Panc1 (cell line): Measurements from ENCODE around the gene NDUFA13. TPM values are rescaled to one million over a fixed set of nuclear protein-coding genes. Genes with fewer than 3 reads are reported as not detected.

Source experiments
- ATAC-seq: fragments of 200-7000 bp; cut with Tn5 transposase; 2 replicates; pipeline ENCODE4 v1.9.1; 2020; ENCODE audit warnings: mild to moderate bottlenecking, moderate library complexity
- BruUV-seq: library from RNA; stranded (reverse); fragments of 400-500 nt; replicated peaks from 2 replicates; lab custom pipeline; 2021; lab: Mats Ljungman, UMichigan
- CTCF ChIA-PET: fragments of 300-600 bp; sonication (Branson Sonifier 250); formaldehyde crosslinking; loops from one replicate; lab custom pipeline; 2022; ENCODE audit warnings: antibody characterized with exemption; lab: Charles Lee
- POLR2A ChIA-PET: fragments of 300-600 bp; sonication (Branson Sonifier 250); formaldehyde crosslinking; loops from one replicate; lab custom pipeline; 2022; ENCODE audit warnings: antibody characterized with exemption; lab: Charles Lee
- DNase-seq: peaks from one replicate; pipeline ENCODE4 v3.0.0-alpha.2; 2010; ENCODE audit warnings: low read depth, low spot score
- H3K27ac ChIP-seq: 2 replicates; pipeline ENCODE4 v1.5.1; 2011; ENCODE audit warnings: mild to moderate bottlenecking, low read length, inconsistent platforms
- H3K27me3 ChIP-seq: fragments of 200-500 bp; sonication (Bioruptor generic); 2 replicates; pipeline ENCODE4 v1.6.0; 2014; ENCODE audit warnings: low read length, inconsistent platforms; ENCODE audit not compliant: control insufficient read depth, insufficient read depth
- H3K36me3 ChIP-seq: fragments of 200-500 bp; sonication (Bioruptor generic); 2 replicates; pipeline ENCODE4 v1.5.1; 2014; ENCODE audit warnings: inconsistent platforms, mild to moderate bottlenecking, low read length, moderate library complexity; ENCODE audit not compliant: control insufficient read depth, insufficient read depth
- H3K4me1 ChIP-seq: 2 replicates; pipeline ENCODE4 v1.5.1; 2011; ENCODE audit warnings: inconsistent platforms, mild to moderate bottlenecking, low read length, moderate library complexity; ENCODE audit not compliant: control insufficient read depth, insufficient read depth
- H3K4me3 ChIP-seq, 2 experiments: 2 replicates each; pipeline ENCODE4 v1.5.1; 2011 to 2012; ENCODE audit warnings: low read depth in 2 of 2, low read length in 2 of 2, mild to moderate bottlenecking in 2 of 2, inconsistent platforms in 1 of 2, moderate library complexity in 1 of 2
- H3K9me3 ChIP-seq: fragments of 200-500 bp; sonication (Bioruptor generic); 2 replicates; pipeline ENCODE4 v1.5.1; 2014; ENCODE audit warnings: low read depth, mild to moderate bottlenecking, inconsistent platforms, low read length, moderate library complexity; ENCODE audit not compliant: control insufficient read depth, insufficient read depth
- POLR2AphosphoS5 ChIP-seq: IDR thresholded peaks from 2 replicates; pipeline ENCODE4 v1.6.1; 2012; ENCODE audit warnings: mild to moderate bottlenecking, low read depth, low read length, moderate library complexity
- SIN3A ChIP-seq: IDR thresholded peaks from 2 replicates; pipeline ENCODE4 v1.6.1; 2012; ENCODE audit warnings: low read depth, mild to moderate bottlenecking, low read length, moderate library complexity, borderline replicate concordance; ENCODE audit not compliant: insufficient read depth
- TCF7L2 ChIP-seq: IDR thresholded peaks from 2 replicates; pipeline ENCODE4 v1.6.1; 2011; ENCODE audit warnings: mild to moderate bottlenecking, low read depth, low read length, inconsistent platforms
- in situ Hi-C: cut with HindIII; loops from 2 replicates; pipeline ENCODE4 v1.10.0; 2016; ENCODE audit warnings: low sequenced_read_pairs, low pct_unique_long_range_greater_than_20kb
- intact Hi-C: fragments of 100-400 bp; cut with micrococcal nuclease; formaldehyde crosslinking; loops from one replicate; pipeline ENCODE4 v1.10.0; 2022; ENCODE audit not compliant: unreplicated experiment
- total RNA-seq: library from RNA; stranded (reverse); gene quantifications from one replicate; pipeline ENCODE4 v1.2.1, GENCODE V29; 2021; ENCODE audit not compliant: unreplicated experiment
- TF ChIP-seq, protein P1 (sequence below), 2 experiments: IDR thresholded peaks; 2 replicates each; pipeline ENCODE4 v1.6.1; 2011 to 2012; ENCODE audit warnings: low read depth in 2 of 2, control low read depth in 1 of 2, low read length in 1 of 2, mild to moderate bottlenecking in 1 of 2, moderate library complexity in 1 of 2; ENCODE audit not compliant: insufficient read depth in 1 of 2
- TF ChIP-seq, protein P2 (sequence below): fragments of 450-650 bp; IDR thresholded peaks from 2 replicates; pipeline ENCODE4 v1.5.1; 2017; ENCODE audit warnings: mild to moderate bottlenecking

NDUFA13 gene
- total RNA-seq, 1 experiment from 2014 or later = 287 TPM

DNA sequence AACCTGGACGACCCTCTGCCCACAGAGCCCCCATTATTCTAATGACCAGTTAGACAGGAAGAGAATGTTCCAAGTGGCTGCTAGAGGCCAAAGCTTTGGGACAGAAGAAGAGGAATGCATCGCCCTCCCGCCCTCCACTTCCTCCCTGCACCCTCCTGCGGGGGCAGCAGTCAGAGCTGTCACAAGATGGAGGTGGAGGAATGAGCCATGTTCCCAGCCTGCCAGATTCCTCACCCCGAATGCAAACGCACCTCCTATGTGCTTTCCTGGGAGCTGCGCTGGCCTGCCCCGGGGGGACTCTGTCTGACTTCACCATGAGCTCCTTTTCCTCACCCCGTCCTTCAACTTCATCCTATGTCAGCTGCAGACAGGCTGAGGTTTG is 14.4 kb downstream of the NDUFA13 start:
- POLR2A ChIA-PET = no interaction called here
- no peak overlapping the region for H3K4me3 ChIP-seq
- intact Hi-C loops (loop anchor here (10.0 kb wide), 1 partner anchor 114 kb away; the partner anchor contains the start of gene GMIP), in situ Hi-C loops (no loop called here)
- no peaks in the 10 kb centered on the region; the same call in 1 of the 2 replicates for H3K4me1 ChIP-seq
- TF ChIP-seq, protein P1, sequence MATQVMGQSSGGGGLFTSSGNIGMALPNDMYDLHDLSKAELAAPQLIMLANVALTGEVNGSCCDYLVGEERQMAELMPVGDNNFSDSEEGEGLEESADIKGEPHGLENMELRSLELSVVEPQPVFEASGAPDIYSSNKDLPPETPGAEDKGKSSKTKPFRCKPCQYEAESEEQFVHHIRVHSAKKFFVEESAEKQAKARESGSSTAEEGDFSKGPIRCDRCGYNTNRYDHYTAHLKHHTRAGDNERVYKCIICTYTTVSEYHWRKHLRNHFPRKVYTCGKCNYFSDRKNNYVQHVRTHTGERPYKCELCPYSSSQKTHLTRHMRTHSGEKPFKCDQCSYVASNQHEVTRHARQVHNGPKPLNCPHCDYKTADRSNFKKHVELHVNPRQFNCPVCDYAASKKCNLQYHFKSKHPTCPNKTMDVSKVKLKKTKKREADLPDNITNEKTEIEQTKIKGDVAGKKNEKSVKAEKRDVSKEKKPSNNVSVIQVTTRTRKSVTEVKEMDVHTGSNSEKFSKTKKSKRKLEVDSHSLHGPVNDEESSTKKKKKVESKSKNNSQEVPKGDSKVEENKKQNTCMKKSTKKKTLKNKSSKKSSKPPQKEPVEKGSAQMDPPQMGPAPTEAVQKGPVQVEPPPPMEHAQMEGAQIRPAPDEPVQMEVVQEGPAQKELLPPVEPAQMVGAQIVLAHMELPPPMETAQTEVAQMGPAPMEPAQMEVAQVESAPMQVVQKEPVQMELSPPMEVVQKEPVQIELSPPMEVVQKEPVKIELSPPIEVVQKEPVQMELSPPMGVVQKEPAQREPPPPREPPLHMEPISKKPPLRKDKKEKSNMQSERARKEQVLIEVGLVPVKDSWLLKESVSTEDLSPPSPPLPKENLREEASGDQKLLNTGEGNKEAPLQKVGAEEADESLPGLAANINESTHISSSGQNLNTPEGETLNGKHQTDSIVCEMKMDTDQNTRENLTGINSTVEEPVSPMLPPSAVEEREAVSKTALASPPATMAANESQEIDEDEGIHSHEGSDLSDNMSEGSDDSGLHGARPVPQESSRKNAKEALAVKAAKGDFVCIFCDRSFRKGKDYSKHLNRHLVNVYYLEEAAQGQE (IDR thresholded peaks at IDR 0.05; ENCODE audit: insufficient read depth in 1 of 2, low read depth in 2 of 2, low read length in 1 of 2) = no peak
- TF ChIP-seq, protein P2, sequence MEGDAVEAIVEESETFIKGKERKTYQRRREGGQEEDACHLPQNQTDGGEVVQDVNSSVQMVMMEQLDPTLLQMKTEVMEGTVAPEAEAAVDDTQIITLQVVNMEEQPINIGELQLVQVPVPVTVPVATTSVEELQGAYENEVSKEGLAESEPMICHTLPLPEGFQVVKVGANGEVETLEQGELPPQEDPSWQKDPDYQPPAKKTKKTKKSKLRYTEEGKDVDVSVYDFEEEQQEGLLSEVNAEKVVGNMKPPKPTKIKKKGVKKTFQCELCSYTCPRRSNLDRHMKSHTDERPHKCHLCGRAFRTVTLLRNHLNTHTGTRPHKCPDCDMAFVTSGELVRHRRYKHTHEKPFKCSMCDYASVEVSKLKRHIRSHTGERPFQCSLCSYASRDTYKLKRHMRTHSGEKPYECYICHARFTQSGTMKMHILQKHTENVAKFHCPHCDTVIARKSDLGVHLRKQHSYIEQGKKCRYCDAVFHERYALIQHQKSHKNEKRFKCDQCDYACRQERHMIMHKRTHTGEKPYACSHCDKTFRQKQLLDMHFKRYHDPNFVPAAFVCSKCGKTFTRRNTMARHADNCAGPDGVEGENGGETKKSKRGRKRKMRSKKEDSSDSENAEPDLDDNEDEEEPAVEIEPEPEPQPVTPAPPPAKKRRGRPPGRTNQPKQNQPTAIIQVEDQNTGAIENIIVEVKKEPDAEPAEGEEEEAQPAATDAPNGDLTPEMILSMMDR = no peak
- TF ChIP-seq POLR2AphosphoS5 (no peak; the same call in 1 of the 2 replicates), TCF7L2 (no peak), SIN3A (no peak)
- H3K36me3 ChIP-seq = no peaks in the 10 kb centered on the region
- DNase-seq = no peak
- CTCF ChIA-PET = no interaction called here
- no peak overlapping the region for H3K27ac ChIP-seq
- BruUV-seq = no TSS peak
- no peak for ATAC-seq
- no peaks in the 10 kb centered on the region for H3K27me3 ChIP-seq
- H3K9me3 ChIP-seq = no peaks in the 10 kb centered on the region

- POLR2A ChIA-PET = interaction anchor here (0.7 kb wide), 1 partner anchor 104 kb away, joined by 17 read pairs; no protein-coding TSS in a partner anchor
- in situ Hi-C loops = no loop called here
Measured at GRCh38 chr19:19530889-19531288, 14.9 kb downstream of the NDUFA13 start.

More at GRCh38 chr19:19530889-19531288, 14.9 kb downstream of the NDUFA13 start:
- Histone ChIP-seq H3K4me1 (no peaks in the 10 kb centered on the region; the same call in 1 of the 2 replicates), H3K27me3 (no peaks in the 10 kb centered on the region), H3K4me3 (no peak overlapping the region), H3K36me3 (no peaks in the 10 kb centered on the region), H3K9me3 (no peaks in the 10 kb centered on the region), H3K27ac (no peak overlapping the region)
- CTCF ChIA-PET = no interaction called here
- BruUV-seq = no TSS peak
- ATAC-seq (no peak), DNase-seq (no peak)
- TF ChIP-seq, protein P1 (IDR thresholded peaks at IDR 0.05; ENCODE audit: insufficient read depth in 1 of 2, low read depth in 2 of 2, low read length in 1 of 2) = no peak
- TF ChIP-seq SIN3A (no peak), TCF7L2 (no peak), POLR2AphosphoS5 (no peak)
- TF ChIP-seq, protein P2 = no peak
- intact Hi-C loops = loop anchor here (10.0 kb wide), 1 partner anchor 114 kb away; the partner anchor contains the start of gene GMIP
